GM18502 (cell line): ENCODE measurements around the gene TNFSF9.
A peak's percentile ranks its signal among the peaks of the same experiment; 100 is the strongest.

ENCODE experiments used
- ATAC-seq: cut with Tn5 transposase; IDR thresholded peaks from one replicate; pipeline ENCODE4 v1.9.1; 2021; ENCODE audit warnings: mild to moderate bottlenecking; ENCODE audit not compliant: unreplicated experiment, poor library complexity

Gene TNFSF9, protein sequence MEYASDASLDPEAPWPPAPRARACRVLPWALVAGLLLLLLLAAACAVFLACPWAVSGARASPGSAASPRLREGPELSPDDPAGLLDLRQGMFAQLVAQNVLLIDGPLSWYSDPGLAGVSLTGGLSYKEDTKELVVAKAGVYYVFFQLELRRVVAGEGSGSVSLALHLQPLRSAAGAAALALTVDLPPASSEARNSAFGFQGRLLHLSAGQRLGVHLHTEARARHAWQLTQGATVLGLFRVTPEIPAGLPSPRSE

DNA sequence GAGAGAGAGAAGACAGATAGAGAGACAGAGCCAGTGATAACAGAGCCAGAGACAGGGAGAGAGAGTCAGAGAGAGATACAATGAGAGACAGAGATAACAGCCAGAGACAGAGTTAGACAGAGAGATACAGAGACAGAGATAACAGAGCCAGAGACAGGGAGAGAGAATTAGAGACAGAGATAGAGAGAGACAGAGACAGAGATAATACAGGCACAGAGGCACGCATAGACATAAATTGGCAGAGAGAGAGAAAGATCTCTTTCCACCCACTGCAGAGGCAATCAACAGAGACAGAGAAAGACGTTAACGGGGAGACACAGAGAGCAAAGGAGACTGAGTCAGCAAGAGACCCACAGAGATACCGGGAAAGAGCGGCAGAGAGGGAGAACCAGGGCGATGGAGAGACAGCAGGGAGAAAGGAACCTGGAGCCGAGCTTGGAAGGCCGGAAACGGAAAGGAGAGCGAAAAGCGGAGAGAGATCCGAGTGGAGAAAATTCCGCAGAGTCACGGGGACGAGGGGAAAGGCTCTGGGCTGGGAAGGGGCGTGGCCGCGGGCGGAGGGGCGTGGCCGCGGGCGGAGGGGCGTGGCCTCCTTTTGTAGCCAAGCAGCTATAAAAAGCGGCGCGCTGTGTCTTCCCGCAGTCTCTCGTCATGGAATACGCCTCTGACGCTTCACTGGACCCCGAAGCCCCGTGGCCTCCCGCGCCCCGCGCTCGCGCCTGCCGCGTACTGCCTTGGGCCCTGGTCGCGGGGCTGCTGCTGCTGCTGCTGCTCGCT is at the start of gene TNFSF9:
TSS of gene TNFSF9 (plus strand) at position 641 of the 777 bp plus-strand sequence. CDS start at position 652, 11 bp downstream.
- no peak for ATAC-seq

DNA sequence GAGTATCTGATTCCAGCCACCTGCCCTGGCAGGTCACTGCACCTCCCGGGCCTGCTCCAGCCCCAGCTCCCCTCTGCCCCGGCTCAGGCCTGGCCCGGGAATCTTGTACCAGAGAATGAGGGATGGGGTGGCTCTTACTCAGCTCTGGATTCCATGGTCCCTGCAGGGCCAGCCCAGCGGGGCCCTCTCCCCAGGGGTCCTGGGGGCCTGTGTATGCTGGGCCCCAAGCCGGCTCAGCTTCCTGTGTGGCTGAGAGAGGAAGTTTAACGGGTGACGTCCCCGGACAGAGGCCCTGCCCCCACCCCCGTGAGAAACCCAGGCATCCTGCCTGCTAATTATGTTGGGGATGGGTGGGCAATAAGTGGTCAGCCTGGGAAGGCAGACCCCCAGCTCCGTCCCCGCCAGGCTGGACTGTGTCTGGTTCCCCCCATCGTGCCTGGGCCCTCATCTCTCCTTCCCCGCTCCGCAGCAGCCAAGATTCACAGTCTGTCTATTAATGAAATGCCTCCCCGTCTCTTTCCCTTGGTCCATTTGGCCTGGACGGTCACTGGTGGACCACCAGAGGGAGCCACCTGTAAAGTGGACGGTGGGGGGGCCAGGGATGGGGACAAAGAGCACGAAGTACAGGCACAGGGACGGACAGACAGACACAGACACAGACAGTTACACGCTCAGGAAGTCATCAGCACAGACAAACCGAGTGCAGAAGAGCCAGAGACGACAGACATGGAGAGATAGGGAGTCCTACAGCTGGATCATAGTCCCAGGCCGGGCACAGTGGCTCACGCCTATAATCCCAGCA is 49.1 kb upstream of the TNFSF9 start, which contains the start of gene DENND1C:
TSS of gene DENND1C (minus strand) at position 247 of the 802 bp plus-strand sequence. CDS start at position 155, 92 bp downstream.
- peak; percentile 66 for ATAC-seq

DNA sequence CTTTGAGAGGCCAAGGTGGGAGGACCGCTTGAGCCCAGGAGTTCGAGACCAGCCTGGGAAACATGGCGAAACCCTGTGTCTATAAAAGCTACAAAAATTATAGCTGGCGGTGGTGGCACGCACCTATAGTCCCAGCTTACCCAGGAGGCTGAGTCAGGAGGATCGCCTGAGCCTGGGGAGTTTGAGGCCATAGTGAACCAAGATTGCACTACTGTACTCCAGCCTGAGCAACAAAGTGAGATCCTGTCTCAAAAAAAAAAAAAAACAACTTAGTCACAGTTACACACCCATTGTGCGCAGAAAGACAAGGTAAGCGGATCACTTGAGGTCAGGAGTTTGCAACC is 48.5 kb upstream of the TNFSF9 start:
- no peak for ATAC-seq

DNA sequence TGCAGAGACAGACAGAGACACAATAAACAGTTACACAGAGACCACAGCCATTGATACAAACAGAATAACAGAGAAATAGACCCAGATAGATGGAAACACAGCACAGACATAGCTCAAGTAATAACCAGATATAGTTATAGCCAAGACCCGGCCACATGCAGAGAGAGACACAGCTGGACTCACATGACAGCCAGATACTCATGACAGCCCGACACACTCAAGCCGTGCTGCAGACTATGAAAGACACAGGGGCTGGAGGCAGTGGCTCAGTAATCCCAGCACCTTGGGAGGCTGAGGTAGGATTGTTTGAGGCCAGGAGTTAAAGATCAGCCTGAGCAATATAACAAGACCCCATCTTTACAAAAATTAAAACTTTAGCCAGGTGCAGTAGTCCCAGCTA is 47.6 kb upstream of the TNFSF9 start:
- no peak for ATAC-seq

DNA sequence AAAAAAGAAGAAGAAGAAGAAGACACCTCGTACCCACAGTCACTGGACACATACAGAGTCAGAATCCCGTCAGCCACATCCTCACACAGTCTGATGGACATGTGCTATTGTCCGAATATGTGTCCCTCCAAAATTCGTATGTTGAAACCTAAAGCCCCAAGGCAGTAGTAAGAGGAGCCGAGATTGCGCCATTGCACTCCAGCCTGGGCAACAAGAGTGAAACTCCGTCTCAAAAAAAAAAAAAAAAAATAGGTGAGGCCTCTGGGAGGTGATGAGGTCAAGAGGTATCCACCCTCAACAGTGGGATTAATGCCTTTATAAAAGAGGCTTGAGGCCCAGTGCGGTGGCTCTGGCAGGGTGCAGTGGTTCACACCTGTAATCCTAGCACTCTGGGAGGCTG is 46.6 kb upstream of the TNFSF9 start:
- no peak for ATAC-seq

DNA sequence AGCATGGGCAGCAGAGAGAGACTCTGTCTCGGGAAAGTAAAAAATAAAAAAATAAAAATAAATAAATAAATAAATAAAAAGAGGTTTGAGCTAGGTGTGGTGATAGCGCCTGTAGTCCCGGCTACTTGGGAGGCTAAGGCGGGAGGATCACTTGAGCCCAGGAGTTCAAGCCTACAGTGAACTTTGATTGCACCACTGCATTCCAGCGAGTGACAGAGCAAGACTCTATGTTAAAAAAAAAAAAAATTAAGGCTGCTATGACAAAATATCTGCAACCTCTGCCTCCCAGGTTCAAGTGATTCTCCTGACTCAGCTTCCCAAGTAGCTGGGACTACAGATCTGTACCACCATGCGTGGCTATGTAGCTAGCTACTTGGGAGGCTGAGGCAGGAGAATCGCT is 46.0 kb upstream of the TNFSF9 start:
- no peak for ATAC-seq

DNA sequence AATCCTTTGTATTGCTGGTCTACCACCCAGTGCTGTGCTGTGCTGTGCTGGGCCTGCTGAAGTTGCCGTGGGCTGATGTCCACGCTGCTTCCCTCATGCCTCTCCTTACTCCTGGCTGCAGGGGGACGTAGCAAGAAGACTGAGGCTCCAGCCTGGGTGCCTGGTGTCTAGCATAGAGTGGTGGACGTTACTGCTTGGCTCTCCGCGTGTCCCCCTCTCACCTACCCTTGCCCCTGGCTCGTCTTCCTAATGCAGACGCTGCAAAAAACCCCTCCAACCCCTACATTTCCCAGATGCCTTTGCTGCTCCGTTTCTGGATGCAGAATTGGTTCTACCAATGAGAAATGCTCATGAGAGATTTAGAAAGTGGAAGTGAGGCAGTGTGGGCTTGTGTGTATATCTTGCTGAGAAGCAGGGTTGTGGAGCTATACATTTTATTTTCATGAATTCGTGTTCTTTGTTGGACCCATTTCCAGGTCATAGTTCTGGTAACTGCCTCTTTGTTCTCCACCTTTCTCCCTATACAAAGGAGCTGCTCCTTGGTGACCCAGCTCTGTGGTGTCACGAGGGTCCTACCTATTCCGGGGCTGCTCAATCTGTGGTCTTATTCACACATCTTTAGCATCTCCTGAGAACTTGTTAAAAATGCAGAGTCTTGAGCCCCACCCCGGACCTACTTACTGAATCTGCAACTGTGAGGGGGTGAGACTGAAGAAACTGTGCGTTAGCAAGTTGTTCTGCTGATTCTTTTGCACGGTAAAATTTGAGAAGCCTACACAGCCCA is 41.4 kb upstream of the TNFSF9 start:
- ATAC-seq, result peak; percentile 48

DNA sequence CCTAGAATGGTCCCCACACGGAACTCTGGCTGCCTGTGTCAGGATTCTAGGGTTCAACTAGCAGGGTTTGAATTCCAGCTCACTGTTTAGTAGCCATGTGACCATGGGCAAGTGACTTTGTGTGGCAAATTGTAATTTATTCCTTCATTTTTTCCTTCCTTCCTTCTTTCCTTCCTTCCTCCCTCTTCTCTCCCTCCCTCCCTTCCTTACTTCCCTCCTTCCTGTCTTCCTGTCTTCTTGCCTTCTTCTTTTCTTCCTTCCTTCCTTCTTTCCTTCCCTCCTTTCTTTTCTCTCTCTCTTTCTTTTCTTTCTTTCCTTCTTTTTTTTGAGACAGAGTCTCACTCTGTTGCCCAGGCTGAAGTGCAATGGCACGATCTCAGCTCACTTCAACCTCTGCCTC is 40.7 kb upstream of the TNFSF9 start:
- no peak for ATAC-seq

DNA sequence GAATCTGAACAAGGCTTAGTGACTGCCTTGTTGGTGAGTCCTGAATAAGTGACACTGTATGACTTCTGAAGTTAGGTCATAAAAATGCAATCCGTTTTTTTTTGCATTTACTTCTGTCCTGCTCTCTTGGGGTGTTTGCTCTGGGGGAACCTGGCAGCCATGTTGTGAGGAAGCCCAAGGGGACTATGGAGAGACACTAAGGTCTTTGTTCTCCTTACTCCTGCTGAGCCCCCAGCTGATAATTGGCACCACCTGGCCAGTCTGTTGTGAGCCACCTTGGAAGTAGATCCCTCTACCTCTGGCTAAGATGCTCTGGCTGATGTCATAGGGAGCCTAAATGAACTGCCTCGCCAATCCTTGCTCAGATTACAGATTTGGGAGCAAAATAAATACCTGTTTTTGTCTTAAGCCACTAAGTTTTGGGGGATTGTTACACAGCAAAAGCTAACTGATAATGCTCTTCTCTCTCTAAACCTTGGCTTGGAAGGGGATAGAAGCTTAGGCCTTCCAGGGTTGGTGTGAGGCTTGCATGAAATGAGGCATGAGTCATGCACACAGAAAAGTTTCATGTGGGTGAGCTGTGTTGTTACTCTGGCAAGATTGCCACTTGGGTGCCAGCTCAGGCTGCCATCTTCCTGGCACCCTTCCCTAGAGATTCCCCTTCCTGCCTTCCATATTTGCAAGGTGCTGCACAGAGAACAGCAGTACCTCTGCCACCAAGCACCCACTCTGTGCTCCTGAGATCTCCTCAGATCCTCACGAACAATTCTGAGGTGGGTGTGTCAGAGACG is 38.8 kb upstream of the TNFSF9 start:
- ATAC-seq, result no peak

DNA sequence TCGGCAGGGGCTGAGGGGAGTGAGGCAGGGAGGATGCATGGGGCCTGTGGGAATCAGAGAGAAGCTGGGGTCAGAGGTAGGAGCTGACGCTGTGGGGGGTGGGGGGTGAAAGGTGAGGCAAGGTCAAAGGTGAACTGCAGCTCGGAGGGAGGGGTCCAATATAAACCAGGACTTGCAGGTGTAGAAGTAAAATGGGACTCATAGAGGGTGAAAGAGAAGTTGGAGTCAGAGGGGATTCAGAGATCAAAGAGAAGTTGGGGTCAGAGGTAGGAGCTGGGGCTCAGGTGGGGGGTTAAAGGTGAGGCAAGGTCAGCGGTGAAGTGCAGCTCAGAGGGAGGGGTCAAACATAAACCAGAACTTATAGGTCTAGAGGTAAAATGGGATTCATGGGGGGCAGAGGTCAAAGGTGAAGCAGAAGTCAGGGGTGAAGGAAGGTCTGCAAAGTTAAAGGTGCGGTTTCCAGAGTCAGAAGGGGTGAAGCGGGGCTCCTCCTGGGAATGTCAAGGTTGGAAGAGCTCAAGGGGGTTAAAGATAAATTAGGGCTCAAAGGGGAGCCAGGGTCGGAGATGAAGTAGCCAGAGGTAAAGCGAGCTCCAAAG is 36.3 kb upstream of the TNFSF9 start:
- ATAC-seq, result no peak

DNA sequence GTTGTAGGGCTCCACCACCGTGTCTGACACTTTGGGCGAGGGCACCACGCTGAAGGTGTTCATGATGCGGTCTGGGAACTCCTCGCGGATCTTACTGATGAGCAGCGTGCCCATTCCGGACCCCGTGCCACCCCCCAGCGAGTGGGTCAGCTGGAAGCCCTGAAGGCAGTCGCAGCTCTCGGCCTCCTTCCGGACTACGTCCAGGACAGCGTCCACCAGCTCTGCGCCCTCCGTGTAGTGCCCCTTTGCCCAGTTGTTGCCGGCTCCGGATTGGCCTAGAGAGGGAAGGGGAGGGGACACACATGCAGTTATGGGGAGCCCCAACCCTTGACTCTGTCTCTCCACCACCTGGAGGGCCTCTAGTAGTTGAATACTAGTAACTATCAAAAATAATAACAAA is 34.9 kb upstream of the TNFSF9 start:
- no peak for ATAC-seq

DNA sequence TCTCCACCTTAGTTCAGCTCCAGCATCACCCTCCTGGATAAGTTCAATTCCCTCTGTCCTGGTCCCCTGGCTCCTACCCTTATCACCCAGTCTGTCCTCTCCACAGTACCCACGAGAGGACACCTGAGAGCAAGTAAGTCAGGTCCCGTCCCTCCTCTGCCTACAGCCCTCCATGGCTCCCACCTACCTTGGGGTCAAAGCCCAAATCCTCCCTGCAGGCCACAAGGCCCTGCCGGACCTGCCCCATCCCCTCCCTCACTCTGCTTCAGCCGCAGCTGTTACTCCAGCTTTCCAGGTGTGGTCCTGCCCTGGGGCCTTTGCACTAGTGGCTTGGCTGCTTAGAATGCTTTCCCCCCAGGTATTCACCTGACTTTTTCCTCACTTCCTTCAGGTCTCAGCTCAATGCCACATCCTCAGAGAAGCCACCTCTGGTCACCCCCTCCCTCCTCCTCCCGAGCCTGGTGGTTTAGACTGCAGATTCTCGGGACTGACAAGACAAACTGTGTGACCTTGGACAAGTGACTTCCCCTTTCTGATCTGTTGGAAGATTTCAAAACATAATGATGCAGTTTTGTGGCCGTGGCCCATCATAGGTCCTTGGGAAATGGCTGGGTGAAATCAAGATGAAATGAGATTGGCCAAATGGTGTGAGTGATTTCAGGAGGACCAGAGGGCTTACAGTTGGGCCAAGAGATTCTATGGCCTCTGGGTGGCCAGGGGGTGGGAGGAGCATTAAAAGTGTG is 32.4 kb upstream of the TNFSF9 start:
- ATAC-seq, result no peak

DNA sequence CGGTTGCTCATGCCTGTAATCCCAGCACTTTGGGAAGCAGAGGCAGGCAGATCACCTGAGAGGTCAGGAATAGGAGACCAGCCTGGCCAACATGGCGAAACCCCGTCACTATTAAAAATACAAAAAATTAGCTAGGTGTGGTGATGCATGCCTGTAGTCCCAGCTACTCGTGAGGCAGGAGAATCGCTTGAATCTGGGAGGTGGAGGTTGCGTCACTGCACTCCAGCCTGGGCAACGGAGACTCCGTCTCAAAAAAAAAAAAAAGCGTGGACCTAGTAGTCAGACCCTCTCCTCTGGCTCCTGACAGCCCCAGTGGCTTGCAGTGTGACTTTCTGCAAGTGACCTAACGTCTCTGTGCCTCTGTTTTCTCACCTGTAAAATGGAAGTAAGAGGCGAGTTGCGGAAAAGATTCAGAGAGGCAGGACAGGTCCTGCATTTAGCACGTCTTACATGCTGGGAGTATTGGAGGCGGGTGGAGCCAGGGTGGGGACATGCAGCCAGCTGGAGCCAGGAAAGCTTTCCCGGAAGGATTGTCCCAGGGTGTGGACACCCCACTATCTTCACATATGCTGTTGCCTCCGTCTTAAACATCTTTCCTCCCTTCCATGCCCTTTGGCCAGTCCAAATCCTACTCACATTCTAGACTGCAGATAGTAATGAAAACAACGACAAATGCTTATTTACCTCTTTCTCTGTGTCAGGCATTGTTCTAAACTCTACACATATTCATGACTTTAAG is 31.6 kb upstream of the TNFSF9 start:
- no peak for ATAC-seq

DNA sequence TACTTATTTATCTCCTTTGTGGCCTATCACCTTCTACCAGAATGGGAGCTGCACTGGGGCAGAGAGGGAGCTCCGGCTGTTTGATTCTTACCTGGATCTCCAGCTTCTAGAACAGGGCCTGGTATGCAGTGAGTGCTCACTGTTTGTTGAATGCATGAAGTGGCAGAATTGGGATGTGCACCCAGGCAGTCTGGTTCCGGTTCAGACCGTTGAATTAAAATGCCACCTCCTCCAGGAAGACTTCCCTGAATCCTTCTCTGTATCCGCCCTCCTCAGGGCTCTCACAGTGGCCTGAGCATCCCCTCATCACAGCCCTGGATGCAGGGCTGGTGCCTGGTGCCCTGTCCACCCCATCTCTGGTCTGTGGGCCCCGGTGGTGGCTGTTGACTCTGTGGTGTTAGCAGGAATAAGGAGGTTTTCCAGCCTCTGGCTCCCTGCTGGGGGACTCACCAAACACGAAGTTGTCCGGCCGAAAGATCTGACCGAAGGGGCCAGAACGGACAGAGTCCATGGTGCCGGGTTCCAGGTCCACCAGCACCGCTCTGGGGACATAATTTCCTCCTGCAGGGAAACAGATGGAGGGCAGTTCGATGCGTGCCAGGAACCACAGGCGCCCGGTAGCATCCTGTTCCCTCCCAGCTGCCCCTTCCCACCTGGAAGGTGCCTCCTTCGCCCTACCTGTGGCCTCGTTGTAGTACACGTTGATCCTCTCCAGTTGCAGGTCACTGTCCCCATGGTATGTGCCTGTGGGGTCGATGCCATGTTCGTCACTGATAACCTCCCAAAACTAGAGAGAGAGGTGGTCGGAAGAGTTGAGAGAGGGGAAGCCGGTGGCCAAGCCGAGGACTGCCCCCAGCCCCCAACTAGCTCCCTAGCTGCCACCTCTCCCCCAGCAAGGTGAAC is 29.7 kb upstream of the TNFSF9 start:
- no peak for ATAC-seq

DNA sequence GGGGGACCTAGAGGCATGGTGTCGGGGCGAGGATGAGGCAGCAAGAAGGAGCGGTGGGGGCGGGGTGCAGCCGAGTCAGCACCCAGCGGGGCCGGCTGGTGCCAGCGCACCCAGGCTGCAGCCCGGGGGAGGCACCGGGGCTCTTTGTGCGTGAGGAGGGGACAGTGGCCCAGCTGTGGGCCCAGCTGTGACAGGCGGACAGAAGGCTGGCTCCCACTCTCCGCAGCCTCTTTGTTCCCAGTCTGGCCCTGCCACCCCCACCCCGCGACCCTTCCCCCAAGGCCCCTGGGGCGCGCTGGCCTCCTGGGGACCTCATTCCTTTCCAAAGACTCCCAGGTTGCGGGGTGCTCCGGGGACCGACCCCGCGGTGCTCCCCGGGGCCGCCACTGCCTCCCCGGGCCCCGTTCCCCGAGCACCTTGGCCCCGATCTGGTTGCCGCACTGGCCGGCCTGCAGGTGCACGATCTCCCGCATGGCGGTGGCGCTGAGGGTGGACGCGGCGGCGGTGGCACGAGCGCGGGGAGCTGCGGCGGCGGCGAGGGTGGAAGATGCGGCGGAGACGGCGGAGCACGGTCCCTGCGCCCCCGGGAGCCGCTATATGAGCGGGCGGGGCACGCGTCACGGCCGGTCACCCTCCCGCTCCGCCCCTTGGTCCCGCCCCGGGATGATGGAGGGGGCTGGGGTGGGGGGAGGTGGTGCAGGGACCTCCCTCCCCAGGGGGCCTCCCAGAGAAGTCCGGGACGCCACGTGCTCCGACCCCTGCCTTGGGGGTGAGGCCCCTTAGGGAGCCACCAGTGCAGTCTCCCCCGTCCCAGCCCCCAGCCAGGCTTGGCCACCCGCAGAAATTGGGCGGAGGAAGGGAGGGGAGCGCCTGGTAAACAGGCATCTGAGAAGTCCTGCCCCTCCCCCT is 28.8 kb upstream of the TNFSF9 start, which contains the start of gene TUBB4A:
TSS of gene TUBB4A (minus strand) at position 570 of the 909 bp plus-strand sequence. CDS start at position 473, 97 bp downstream.
- no peak for ATAC-seq
